Esophagus squamous epithelium (tissue), 4 donors: ENCODE results near the gene IFIT1B.

ENCODE experiments used
- CTCF ChIP-seq, 6 experiments: fragments of 450-650 bp in 4 of 6; fragments of 200-600 bp in 2 of 6; sonication (generic) in 2 of 6; IDR thresholded peaks; one replicate each; pipeline ENCODE4 v1.5.1; 2016 to 2019; ENCODE audit warnings: antibody characterized with exemption in 6 of 6, mild to moderate bottlenecking in 4 of 6, moderate library complexity in 4 of 6
- POLR2A ChIP-seq, 4 donors: fragments of 450-650 bp; IDR thresholded peaks; one replicate each; pipeline ENCODE4 v1.6.1; 2017; ENCODE audit warnings: antibody characterized with exemption in 4 of 4, mild to moderate bottlenecking in 4 of 4, moderate library complexity in 3 of 4

DNA sequence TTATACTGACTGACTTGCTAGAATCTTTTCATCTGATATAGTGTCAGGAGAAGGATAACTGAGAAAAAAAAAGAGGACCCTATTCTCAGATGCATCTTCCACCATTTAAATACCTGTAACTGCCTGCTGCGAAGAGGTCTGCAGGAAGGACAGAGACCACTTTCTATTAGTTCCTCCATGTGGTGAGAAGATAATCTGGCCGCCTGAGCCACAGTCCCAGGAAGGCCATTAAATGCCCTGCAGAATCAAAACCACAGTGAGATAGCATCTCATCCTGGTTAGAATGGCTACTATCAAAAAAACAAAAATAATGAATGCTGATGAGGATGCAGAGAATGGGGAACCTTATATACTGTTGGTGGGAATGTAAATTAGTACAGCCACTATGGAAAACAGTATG, 19.9 kb upstream of the IFIT1B start:
- TF ChIP-seq CTCF (IDR thresholded peaks at IDR 0.05) (no peak), POLR2A (IDR thresholded peaks at IDR 0.05) (no peak)
